DND-41 (cell line): ENCODE measurements around the gene RNF148.

Experiments used
- ATAC-seq: fragments of 200-7000 bp; cut with Tn5 transposase; 3 replicates; pipeline ENCODE4 v1.9.1; 2021; ENCODE audit warnings: low read depth; ENCODE audit not compliant: insufficient read depth
- DNase-seq: peaks from one replicate; pipeline ENCODE4 v3.0.0-alpha.2; 2020
- H2AFZ ChIP-seq: 2 replicates; pipeline ENCODE4 v1.6.0; 2012; ENCODE audit warnings: low read depth, low read length
- H3K27ac ChIP-seq: 2 replicates; pipeline ENCODE4 v1.5.1; 2012; ENCODE audit warnings: low read length, inconsistent platforms
- H3K27me3 ChIP-seq: fragments of 200-600 bp; sonication (generic); 2 replicates; pipeline ENCODE4 v1.6.0; 2012; ENCODE audit warnings: low read length, mild to moderate bottlenecking, inconsistent platforms; ENCODE audit not compliant: insufficient read depth, poor library complexity
- H3K36me3 ChIP-seq: 2 replicates; pipeline ENCODE4 v1.5.1; 2012; ENCODE audit warnings: low read length, inconsistent platforms; ENCODE audit not compliant: insufficient read depth
- H3K4me1 ChIP-seq: 2 replicates; pipeline ENCODE4 v1.5.1; 2012; ENCODE audit warnings: mild to moderate bottlenecking, low read length; ENCODE audit not compliant: insufficient read depth
- H3K4me2 ChIP-seq: 2 replicates; pipeline ENCODE4 v1.6.0; 2012; ENCODE audit warnings: mild to moderate bottlenecking, moderate library complexity, low read length, inconsistent platforms; ENCODE audit not compliant: insufficient read depth
- H3K4me3 ChIP-seq, 2 experiments: fragments of 200-600 bp in 1 of 2; shearing (Covaris generic) in 1 of 2; 2 replicates each; pipeline ENCODE4 v1.5.1; 2012 to 2016; ENCODE audit warnings: inconsistent platforms in 2 of 2, low read length in 2 of 2, mild to moderate bottlenecking in 2 of 2, low read depth in 1 of 2, moderate library complexity in 1 of 2
- H3K79me2 ChIP-seq: 2 replicates; pipeline ENCODE4 v1.6.0; 2012; ENCODE audit warnings: low read length, inconsistent platforms; ENCODE audit not compliant: insufficient read depth
- H3K9ac ChIP-seq: 2 replicates; pipeline ENCODE4 v1.6.0; 2012; ENCODE audit warnings: low read depth, mild to moderate bottlenecking, inconsistent platforms, low read length, moderate library complexity
- H3K9me3 ChIP-seq: 2 replicates; pipeline ENCODE4 v1.5.1; 2012; ENCODE audit warnings: low read length, moderate library complexity, mild to moderate bottlenecking, inconsistent platforms; ENCODE audit not compliant: insufficient read depth, severe bottlenecking
- H4K20me1 ChIP-seq: 2 replicates; pipeline ENCODE4 v1.6.0; 2012; ENCODE audit warnings: low read length; ENCODE audit not compliant: insufficient read depth
- EZH2 ChIP-seq: IDR thresholded peaks from 3 replicates; pipeline ENCODE4 v1.6.1; 2012; ENCODE audit warnings: borderline replicate concordance, low read depth, mild to moderate bottlenecking, moderate library complexity, low read length, inconsistent platforms; ENCODE audit not compliant: severe bottlenecking
- TF ChIP-seq, protein P1 (sequence below): IDR thresholded peaks from 2 replicates; pipeline ENCODE4 v1.5.1; 2012; ENCODE audit warnings: borderline replicate concordance, low read length, moderate library complexity, mild to moderate bottlenecking; ENCODE audit not compliant: poor library complexity, severe bottlenecking; ENCODE audit errors: extremely low read depth

RNF148 gene

DNA sequence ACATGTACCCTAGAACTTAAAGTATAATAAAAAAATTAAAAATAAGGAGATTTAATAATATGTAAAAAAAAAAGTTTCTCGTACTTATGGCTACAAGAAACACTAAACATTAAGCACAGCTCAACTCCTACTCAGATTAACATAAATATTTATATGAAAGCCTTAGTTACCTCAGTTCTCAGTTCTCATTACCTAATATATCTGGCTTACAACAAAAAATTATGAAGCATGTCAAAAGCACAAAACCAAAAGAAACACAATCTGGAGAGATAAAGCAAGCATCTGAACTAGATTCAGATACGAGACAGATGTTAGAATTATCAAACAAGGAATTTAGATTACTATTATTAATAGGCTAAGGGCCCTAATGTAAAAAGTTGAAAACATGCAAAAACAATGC, 43.9 kb downstream of the RNF148 start:
- H3K9me3 ChIP-seq = no peaks in the 10 kb centered on the region
- no peak for TF ChIP-seq EZH2
- TF ChIP-seq, protein P1, sequence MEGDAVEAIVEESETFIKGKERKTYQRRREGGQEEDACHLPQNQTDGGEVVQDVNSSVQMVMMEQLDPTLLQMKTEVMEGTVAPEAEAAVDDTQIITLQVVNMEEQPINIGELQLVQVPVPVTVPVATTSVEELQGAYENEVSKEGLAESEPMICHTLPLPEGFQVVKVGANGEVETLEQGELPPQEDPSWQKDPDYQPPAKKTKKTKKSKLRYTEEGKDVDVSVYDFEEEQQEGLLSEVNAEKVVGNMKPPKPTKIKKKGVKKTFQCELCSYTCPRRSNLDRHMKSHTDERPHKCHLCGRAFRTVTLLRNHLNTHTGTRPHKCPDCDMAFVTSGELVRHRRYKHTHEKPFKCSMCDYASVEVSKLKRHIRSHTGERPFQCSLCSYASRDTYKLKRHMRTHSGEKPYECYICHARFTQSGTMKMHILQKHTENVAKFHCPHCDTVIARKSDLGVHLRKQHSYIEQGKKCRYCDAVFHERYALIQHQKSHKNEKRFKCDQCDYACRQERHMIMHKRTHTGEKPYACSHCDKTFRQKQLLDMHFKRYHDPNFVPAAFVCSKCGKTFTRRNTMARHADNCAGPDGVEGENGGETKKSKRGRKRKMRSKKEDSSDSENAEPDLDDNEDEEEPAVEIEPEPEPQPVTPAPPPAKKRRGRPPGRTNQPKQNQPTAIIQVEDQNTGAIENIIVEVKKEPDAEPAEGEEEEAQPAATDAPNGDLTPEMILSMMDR = no peak
- no peaks in the 10 kb centered on the region for H3K79me2 ChIP-seq
- no peaks in the 10 kb centered on the region for H3K36me3 ChIP-seq
- H2AFZ ChIP-seq = no peak overlapping the region
- H4K20me1 ChIP-seq = no peaks in the 10 kb centered on the region
- H3K4me2 ChIP-seq = no peak overlapping the region
- no peak overlapping the region for H3K9ac ChIP-seq
- H3K27me3 ChIP-seq = no peaks in the 10 kb centered on the region
- DNase-seq = no peak
- no peak overlapping the region for H3K27ac ChIP-seq
- H3K4me3 ChIP-seq = no peak overlapping the region
- H3K4me1 ChIP-seq = no peaks in the 10 kb centered on the region
- no peak for ATAC-seq

DNA sequence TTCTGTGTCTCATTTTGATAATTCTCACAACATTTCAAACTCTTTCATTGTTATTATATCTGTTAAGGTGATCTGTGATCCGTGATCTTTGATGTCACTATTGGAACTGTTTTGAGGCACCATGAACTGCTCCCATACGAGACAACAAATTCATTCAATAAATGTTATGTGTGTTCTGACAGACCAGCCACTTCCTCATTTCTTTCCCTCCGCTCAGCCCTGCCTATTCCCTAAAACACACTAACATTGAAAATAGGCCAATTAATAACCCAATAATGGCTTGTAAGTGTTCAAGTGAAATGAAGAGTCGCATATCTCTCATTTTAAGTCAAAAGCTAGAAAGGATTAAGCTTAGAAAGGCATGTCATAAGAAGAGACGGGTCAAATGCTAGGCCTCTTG, 49.0 kb downstream of the RNF148 start:
- TF ChIP-seq, protein P1 = no peak
- TF ChIP-seq EZH2 = no peak
- Histone ChIP-seq H3K27me3 (no peaks in the 10 kb centered on the region), H3K4me1 (no peaks in the 10 kb centered on the region), H3K79me2 (no peaks in the 10 kb centered on the region), H4K20me1 (no peaks in the 10 kb centered on the region), H3K4me2 (no peak overlapping the region), H3K4me3 (no peak overlapping the region), H2AFZ (no peak overlapping the region), H3K9me3 (no peaks in the 10 kb centered on the region), H3K27ac (no peak overlapping the region), H3K36me3 (no peaks in the 10 kb centered on the region), H3K9ac (no peak overlapping the region)
- DNase-seq = no peak
- no peak for ATAC-seq

DNA sequence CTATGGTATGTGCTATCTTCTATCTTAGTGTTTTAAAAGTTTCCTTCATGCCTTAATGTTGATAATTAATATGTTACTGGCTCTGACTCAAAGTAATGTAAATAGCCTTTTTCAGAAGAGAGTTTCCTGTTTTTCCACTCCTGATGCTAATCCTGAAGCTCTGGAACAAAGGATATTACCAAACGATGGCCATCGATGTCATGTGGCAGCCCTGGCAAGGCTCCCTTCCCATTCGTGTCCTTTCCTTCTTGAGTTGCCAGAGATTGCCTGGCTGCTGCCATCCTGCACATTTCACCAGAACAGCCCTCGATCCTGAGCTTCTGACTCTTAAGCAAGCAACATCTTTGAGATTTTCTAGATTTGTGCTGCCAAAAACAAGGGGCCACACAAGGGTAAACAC, 49.8 kb downstream of the RNF148 start:
- Histone ChIP-seq H3K27ac (no peak overlapping the region), H3K36me3 (no peaks in the 10 kb centered on the region), H3K4me3 (no peak overlapping the region), H3K9ac (no peak overlapping the region), H3K79me2 (no peaks in the 10 kb centered on the region), H3K4me2 (no peak overlapping the region), H3K9me3 (no peaks in the 10 kb centered on the region), H4K20me1 (no peaks in the 10 kb centered on the region), H3K27me3 (no peaks in the 10 kb centered on the region), H2AFZ (no peak overlapping the region), H3K4me1 (no peaks in the 10 kb centered on the region)
- no peak for DNase-seq
- ATAC-seq = no peak
- TF ChIP-seq, protein P1 = no peak
- no peak for TF ChIP-seq EZH2
